ENCODE measurements around the gene LMBRD2.

DNA sequence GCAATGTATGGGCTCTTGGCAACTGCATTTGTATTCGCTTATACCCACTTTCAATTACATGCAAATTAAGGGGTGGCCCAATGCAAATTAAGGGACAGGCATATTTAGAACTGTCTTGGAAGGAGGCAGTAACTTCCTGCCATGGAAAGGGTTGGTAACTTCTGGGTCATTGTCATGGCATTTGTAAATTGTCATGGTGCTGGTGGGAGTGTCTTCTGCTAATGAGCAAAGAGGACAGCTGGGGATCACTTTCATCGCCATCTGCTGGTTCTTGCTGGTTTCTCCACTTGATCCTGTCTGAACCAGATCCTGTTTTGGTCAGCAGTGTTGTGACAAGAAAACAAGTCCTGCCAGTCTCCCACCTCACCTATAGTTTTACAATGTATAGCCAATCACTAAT, 61.7 kb downstream of the LMBRD2 start:
- TF ChIP-seq POLR2AphosphoS5 (IDR thresholded peaks at IDR 0.05) = no peak
- TF ChIP-seq, protein P1, sequence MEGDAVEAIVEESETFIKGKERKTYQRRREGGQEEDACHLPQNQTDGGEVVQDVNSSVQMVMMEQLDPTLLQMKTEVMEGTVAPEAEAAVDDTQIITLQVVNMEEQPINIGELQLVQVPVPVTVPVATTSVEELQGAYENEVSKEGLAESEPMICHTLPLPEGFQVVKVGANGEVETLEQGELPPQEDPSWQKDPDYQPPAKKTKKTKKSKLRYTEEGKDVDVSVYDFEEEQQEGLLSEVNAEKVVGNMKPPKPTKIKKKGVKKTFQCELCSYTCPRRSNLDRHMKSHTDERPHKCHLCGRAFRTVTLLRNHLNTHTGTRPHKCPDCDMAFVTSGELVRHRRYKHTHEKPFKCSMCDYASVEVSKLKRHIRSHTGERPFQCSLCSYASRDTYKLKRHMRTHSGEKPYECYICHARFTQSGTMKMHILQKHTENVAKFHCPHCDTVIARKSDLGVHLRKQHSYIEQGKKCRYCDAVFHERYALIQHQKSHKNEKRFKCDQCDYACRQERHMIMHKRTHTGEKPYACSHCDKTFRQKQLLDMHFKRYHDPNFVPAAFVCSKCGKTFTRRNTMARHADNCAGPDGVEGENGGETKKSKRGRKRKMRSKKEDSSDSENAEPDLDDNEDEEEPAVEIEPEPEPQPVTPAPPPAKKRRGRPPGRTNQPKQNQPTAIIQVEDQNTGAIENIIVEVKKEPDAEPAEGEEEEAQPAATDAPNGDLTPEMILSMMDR (IDR thresholded peaks at IDR 0.05) = no peak
- no peak for TF ChIP-seq POLR2A (IDR thresholded peaks at IDR 0.05)

All from sigmoid colon (tissue), 4 donors.